IMR-90 (cell line): ENCODE results near the gene RAD51B. TPM values are rescaled to one million over a fixed set of nuclear protein-coding genes. Genes with fewer than 3 reads are reported as not detected.

Experiments used
- ATAC-seq: fragments of 200-7000 bp; cut with Tn5 transposase; 2 replicates; pipeline ENCODE4 v1.9.1; 2020; ENCODE audit warnings: low read depth, mild to moderate bottlenecking, moderate library complexity
- BruUV-seq: library from RNA; stranded (reverse); fragments of 400-500 nt; replicated peaks from 2 replicates; lab custom pipeline; 2021; lab: Mats Ljungman, UMichigan
- CTCF ChIA-PET: fragments of 300-600 bp; formaldehyde crosslinking; extraction: SDS; loops from one replicate; lab custom pipeline; 2021; ENCODE audit warnings: antibody characterized with exemption; lab: Yijun Ruan, JAX
- POLR2A ChIA-PET: fragments of 300-600 bp; sonication (Branson Sonifier 250); formaldehyde crosslinking; loops from one replicate; lab custom pipeline; 2022; ENCODE audit warnings: antibody characterized with exemption; ENCODE audit not compliant: unreplicated experiment; lab: Charles Lee
- DNase-seq: peaks from one replicate; pipeline ENCODE4 v3.0.0; 2013
- H2AFZ ChIP-seq: replicated peaks from 2 replicates; pipeline ENCODE3; 2013; ENCODE audit warnings: low read length, mild to moderate bottlenecking; ENCODE audit not compliant: poor library complexity
- H2AK5ac ChIP-seq: 2 replicates; pipeline ENCODE4 v1.6.1; 2013; ENCODE audit warnings: low read depth, low read length, inconsistent platforms
- H2AK9ac ChIP-seq: replicated peaks from 2 replicates; pipeline ENCODE3; 2013; ENCODE audit warnings: mild to moderate bottlenecking, low read depth, low read length, moderate library complexity; ENCODE audit not compliant: poor library complexity
- H2BK120ac ChIP-seq: 2 replicates; pipeline ENCODE4 v1.6.1; 2013; ENCODE audit warnings: low read depth, low read length, inconsistent platforms
- H2BK15ac ChIP-seq: 3 replicates; pipeline ENCODE4 v1.6.1; 2013; ENCODE audit warnings: low read depth, low read length, inconsistent platforms
- H2BK20ac ChIP-seq: 2 replicates; pipeline ENCODE4 v1.6.1; 2013; ENCODE audit warnings: low read depth, mild to moderate bottlenecking, inconsistent platforms, low read length, moderate library complexity
- H2BK5ac ChIP-seq: 2 replicates; pipeline ENCODE4 v1.6.1; 2013; ENCODE audit warnings: mild to moderate bottlenecking, low read depth, low read length, inconsistent platforms; ENCODE audit not compliant: poor library complexity, severe bottlenecking
- H3K14ac ChIP-seq: replicated peaks from 2 replicates; pipeline ENCODE4 v1.6.1; 2013; ENCODE audit warnings: low read depth, low read length, inconsistent platforms
- H3K18ac ChIP-seq: 2 replicates; pipeline ENCODE4 v1.6.1; 2013; ENCODE audit warnings: low read depth, low read length, control low read depth
- H3K23ac ChIP-seq: 2 replicates; pipeline ENCODE4 v1.6.1; 2013; ENCODE audit warnings: low read depth, low read length, inconsistent platforms
- H3K27ac ChIP-seq: 2 replicates; pipeline ENCODE4 v1.5.1; 2013; ENCODE audit warnings: mild to moderate bottlenecking, control low read depth, low read length; ENCODE audit not compliant: insufficient read depth
- H3K27me3 ChIP-seq: 2 replicates; pipeline ENCODE4 v1.6.1; 2013; ENCODE audit warnings: low read length; ENCODE audit not compliant: control insufficient read depth, insufficient read depth
- H3K36me3 ChIP-seq: 2 replicates; pipeline ENCODE4 v1.6.1; 2013; ENCODE audit warnings: low read length, mixed read lengths; ENCODE audit not compliant: control insufficient read depth, insufficient read depth
- H3K4ac ChIP-seq: 2 replicates; pipeline ENCODE4 v1.6.1; 2013; ENCODE audit warnings: low read depth, low read length, inconsistent platforms
- H3K4me1 ChIP-seq: 2 replicates; pipeline ENCODE4 v1.6.1; 2013; ENCODE audit warnings: low read length, mixed read lengths; ENCODE audit not compliant: control insufficient read depth, insufficient read depth
- H3K4me2 ChIP-seq: 2 replicates; pipeline ENCODE4 v1.6.1; 2013; ENCODE audit warnings: low read depth, mild to moderate bottlenecking, control low read depth, low read length, moderate library complexity
- H3K4me3 ChIP-seq: 2 replicates; pipeline ENCODE4 v1.5.1; 2013; ENCODE audit warnings: low read depth, mild to moderate bottlenecking, control low read depth, low read length, moderate library complexity; ENCODE audit not compliant: insufficient read depth
- H3K56ac ChIP-seq: 2 replicates; pipeline ENCODE4 v1.6.1; 2013; ENCODE audit warnings: low read length, inconsistent platforms; ENCODE audit not compliant: insufficient read depth; ENCODE audit errors: extremely low read depth
- H3K79me1 ChIP-seq, 2 experiments: 2 replicates each; pipeline ENCODE4 v1.6.1; 2013; ENCODE audit warnings: low read length in 2 of 2, inconsistent platforms in 1 of 2, low read depth in 1 of 2
- H3K9ac ChIP-seq: 2 replicates; pipeline ENCODE4 v1.6.1; 2013; ENCODE audit warnings: low read depth, low read length, control low read depth
- H3K9me1 ChIP-seq: 2 replicates; pipeline ENCODE4 v1.6.1; 2013; ENCODE audit warnings: low read length, inconsistent platforms; ENCODE audit not compliant: insufficient read depth
- H3K9me3 ChIP-seq: 2 replicates; pipeline ENCODE4 v1.6.1; 2013; ENCODE audit warnings: low read length; ENCODE audit not compliant: control insufficient read depth, insufficient read depth
- H4K20me1 ChIP-seq: 2 replicates; pipeline ENCODE4 v1.6.1; 2013; ENCODE audit warnings: low read length, inconsistent platforms; ENCODE audit not compliant: insufficient read depth
- H4K5ac ChIP-seq: 2 replicates; pipeline ENCODE4 v1.6.1; 2013; ENCODE audit warnings: mild to moderate bottlenecking, low read depth, low read length, control low read depth
- H4K8ac ChIP-seq, 2 experiments: 2 replicates each; pipeline ENCODE4 v1.6.1; 2013; ENCODE audit warnings: low read depth in 2 of 2, low read length in 2 of 2, control low read depth in 1 of 2, inconsistent platforms in 1 of 2
- H4K91ac ChIP-seq: 2 replicates; pipeline ENCODE4 v1.6.1; 2013; ENCODE audit warnings: low read depth, low read length, inconsistent platforms; ENCODE audit not compliant: insufficient read depth
- BHLHE40 ChIP-seq: fragments of 150-350 bp; IDR thresholded peaks from 2 replicates; pipeline ENCODE4 v1.6.1; 2016; ENCODE audit warnings: mild to moderate bottlenecking, low read depth, low read length
- CEBPB ChIP-seq: IDR thresholded peaks from 2 replicates; pipeline ENCODE4 v1.6.1; 2012; ENCODE audit warnings: low read depth, low read length, improper control_type of control experiment
- CHD1 ChIP-seq: IDR thresholded peaks from 2 replicates; pipeline ENCODE4 v1.6.1; 2012; ENCODE audit warnings: low read depth, low read length, improper control_type of control experiment
- FOS ChIP-seq: fragments of 150-350 bp; IDR thresholded peaks from 2 replicates; pipeline ENCODE4 v1.6.1; 2016; ENCODE audit warnings: low read depth, low read length
- MAFK ChIP-seq: IDR thresholded peaks from 2 replicates; pipeline ENCODE4 v1.6.1; 2012; ENCODE audit warnings: low read depth, low read length, improper control_type of control experiment
- MAZ ChIP-seq: IDR thresholded peaks from 2 replicates; pipeline ENCODE4 v1.6.1; 2012; ENCODE audit warnings: low read depth, mild to moderate bottlenecking, low read length, improper control_type of control experiment, moderate library complexity, borderline replicate concordance
- MXI1 ChIP-seq: IDR thresholded peaks from 2 replicates; pipeline ENCODE4 v1.6.1; 2012; ENCODE audit warnings: low read depth, mild to moderate bottlenecking, low read length, moderate library complexity, borderline replicate concordance
- NFE2L2 ChIP-seq: fragments of 150-350 bp; IDR thresholded peaks from 2 replicates; pipeline ENCODE4 v1.6.1; 2016; ENCODE audit warnings: low read depth, mild to moderate bottlenecking, low read length
- POLR2A ChIP-seq: IDR thresholded peaks from 2 replicates; pipeline ENCODE4 v1.6.1; 2012; ENCODE audit warnings: mild to moderate bottlenecking, low read depth, low read length
- RAD21 ChIP-seq: IDR thresholded peaks from 2 replicates; pipeline ENCODE4 v1.6.1; 2012; ENCODE audit warnings: low read length, improper control_type of control experiment
- RCOR1 ChIP-seq: IDR thresholded peaks from 2 replicates; pipeline ENCODE4 v1.6.1; 2012; ENCODE audit warnings: mild to moderate bottlenecking, low read length, improper control_type of control experiment; ENCODE audit not compliant: insufficient replicate concordance
- RFX5 ChIP-seq: IDR thresholded peaks from 2 replicates; pipeline ENCODE4 v1.8.0; 2012; ENCODE audit warnings: low read depth, mild to moderate bottlenecking, low read length, moderate library complexity
- SMC3 ChIP-seq: fragments of 150-350 bp; IDR thresholded peaks from 2 replicates; pipeline ENCODE4 v1.6.1; 2016; ENCODE audit warnings: low read depth, mild to moderate bottlenecking, antibody characterized with exemption, low read length, moderate library complexity
- WGBS, 2 experiments: methylation state at CpG; one replicate each; pipeline versions ENCODE4 v1.1.5 to v1.1.7; 2013; ENCODE audit warnings: missing lambda C conversion rate in 2 of 2; ENCODE audit not compliant: insufficient read length in 1 of 2; ENCODE audit errors: extremely low coverage in 2 of 2; 5-methylcytosine and 5-hydroxymethylcytosine counted together
- dilution Hi-C: fragments of 300-500 bp; cut with HindIII; formaldehyde crosslinking; loops from one replicate; pipeline ENCODE4 v1.14.3; 2018; ENCODE audit warnings: low sequenced_read_pairs; ENCODE audit not compliant: unreplicated experiment
- in situ Hi-C: fragments of 300-500 bp; cut with MboI; formaldehyde crosslinking; loops from 3 replicates; pipeline ENCODE4 v1.14.3; 2019; ENCODE audit warnings: low sequenced_read_pairs, inconsistent platforms, mixed read lengths
- intact Hi-C: fragments of 100-400 bp; cut with micrococcal nuclease; formaldehyde crosslinking; loops from 2 replicates; pipeline ENCODE4 v1.10.0; 2022
- polyA plus RNA-seq, 3 experiments: library from polyadenylated mRNA; depleted of rRNA; stranded (reverse); fragments of >200 nt; gene quantifications; 2 replicates each; pipeline ENCODE4 v1.2.3, GENCODE V29; 2012; ENCODE audit warnings: low replicate concordance in 1 of 3
- total RNA-seq: library from RNA; depleted of rRNA; stranded (reverse); fragments of >200 nt; gene quantifications from 2 replicates; pipeline ENCODE4 v1.2.3, GENCODE V29; 2012
- TF ChIP-seq, protein P1 (sequence below): conservative IDR thresholded peaks from 2 replicates; pipeline ENCODE4 v1.5.1; 2012; ENCODE audit warnings: mild to moderate bottlenecking, low read depth, low read length, improper control_type of control experiment
- TF ChIP-seq, protein P2 (sequence below): fragments of 150-350 bp; IDR thresholded peaks from 2 replicates; pipeline ENCODE4 v1.6.1; 2016; ENCODE audit warnings: low read depth, mild to moderate bottlenecking, low read length, moderate library complexity, borderline replicate concordance
- TF ChIP-seq, protein P3 (sequence below): fragments of 150-350 bp; IDR thresholded peaks from 2 replicates; pipeline ENCODE4 v1.6.1; 2017; ENCODE audit warnings: mild to moderate bottlenecking, antibody characterized with exemption, low read length, low read depth

RAD51B gene
- total and polyA plus RNA-seq, 2 of the 4 experiments (the other 2 are of a cell fraction) = 5.1 to 18.8 TPM

DNA sequence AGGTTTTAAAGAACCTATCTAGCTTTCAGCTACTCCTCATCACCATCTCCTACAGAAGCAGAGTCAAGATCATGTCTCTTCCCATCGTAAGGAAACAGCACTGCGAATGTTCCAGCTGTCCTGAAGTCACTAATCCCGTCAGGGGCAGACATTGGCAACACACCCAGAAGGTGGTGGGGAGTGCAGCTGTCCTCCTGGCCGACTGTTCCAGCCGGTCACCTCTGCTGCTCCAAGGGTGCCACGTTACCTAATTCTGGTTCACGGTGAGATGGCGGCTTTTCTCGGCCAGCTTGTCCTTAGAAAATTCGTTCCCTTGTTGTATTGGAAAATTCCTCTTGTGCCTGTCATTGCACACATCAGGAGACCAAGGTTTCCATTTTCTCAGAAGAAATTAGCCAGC lies 777.1 kb downstream of the RAD51B start:
- intact Hi-C loops (loop anchor here (5.0 kb wide), 2 partner anchors 191 to 349 kb away; no protein-coding TSS in a partner anchor), dilution Hi-C loops (no loop called here), in situ Hi-C loops (no loop called here)
- Histone ChIP-seq H2AK9ac (no peak overlapping the region), H3K27ac (no peak overlapping the region), H3K9me3 (no peaks in the 10 kb centered on the region), H4K8ac (0 out of 4 replicates have a peak overlapping the region, but pooled peaks of 1 of the 2 experiments have one; percentile 1), H3K4ac (peak overlapping the region; percentile 49), H2BK5ac (peak overlapping the region; percentile 43), H2AFZ (no peak overlapping the region), H4K5ac (no peak overlapping the region), H3K56ac (no peak overlapping the region), H2AK5ac (peak overlapping the region; percentile 83), H4K20me1 (no peaks in the 10 kb centered on the region; the same call in 1 of the 2 replicates), H3K27me3 (no peaks in the 10 kb centered on the region), H2BK120ac (peak overlapping the region; percentile 68), H3K18ac (peak overlapping the region; percentile 56; the same call in 1 of the 2 replicates), H3K36me3 (no peaks in the 10 kb centered on the region), H3K4me1 (peaks cover 30% of the 10 kb centered on the region), H3K9ac (no peak overlapping the region), H3K4me2 (no peak overlapping the region), H2BK20ac (peak overlapping the region; percentile 44), H3K4me3 (no peak overlapping the region), H4K91ac (peak overlapping the region; percentile 26), H3K14ac (0 out of 2 replicates have a peak overlapping the region, but pooled peaks have one; percentile 46), H3K9me1 (peaks cover 37% of the 10 kb centered on the region), H2BK15ac (peak overlapping the region; percentile 61; the same call in 2 of the 3 replicates), H3K79me1 (no peaks in the 10 kb centered on the region; a peak in 1 of 4 replicates), H3K23ac (no peak overlapping the region)
- DNase-seq (no peak), ATAC-seq (no peak)
- ChIA-PET CTCF (no interaction called here), POLR2A (no interaction called here)
- TF ChIP-seq CEBPB (no peak), SMC3 (no peak), FOS (no peak), CHD1 (no peak), MAFK (no peak), RAD21 (no peak), MAZ (no peak), RFX5 (no peak), RCOR1 (no peak), MXI1 (no peak), POLR2A (no peak), BHLHE40 (no peak), NFE2L2 (no peak)
- TF ChIP-seq, protein P1, sequence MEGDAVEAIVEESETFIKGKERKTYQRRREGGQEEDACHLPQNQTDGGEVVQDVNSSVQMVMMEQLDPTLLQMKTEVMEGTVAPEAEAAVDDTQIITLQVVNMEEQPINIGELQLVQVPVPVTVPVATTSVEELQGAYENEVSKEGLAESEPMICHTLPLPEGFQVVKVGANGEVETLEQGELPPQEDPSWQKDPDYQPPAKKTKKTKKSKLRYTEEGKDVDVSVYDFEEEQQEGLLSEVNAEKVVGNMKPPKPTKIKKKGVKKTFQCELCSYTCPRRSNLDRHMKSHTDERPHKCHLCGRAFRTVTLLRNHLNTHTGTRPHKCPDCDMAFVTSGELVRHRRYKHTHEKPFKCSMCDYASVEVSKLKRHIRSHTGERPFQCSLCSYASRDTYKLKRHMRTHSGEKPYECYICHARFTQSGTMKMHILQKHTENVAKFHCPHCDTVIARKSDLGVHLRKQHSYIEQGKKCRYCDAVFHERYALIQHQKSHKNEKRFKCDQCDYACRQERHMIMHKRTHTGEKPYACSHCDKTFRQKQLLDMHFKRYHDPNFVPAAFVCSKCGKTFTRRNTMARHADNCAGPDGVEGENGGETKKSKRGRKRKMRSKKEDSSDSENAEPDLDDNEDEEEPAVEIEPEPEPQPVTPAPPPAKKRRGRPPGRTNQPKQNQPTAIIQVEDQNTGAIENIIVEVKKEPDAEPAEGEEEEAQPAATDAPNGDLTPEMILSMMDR = no peak
- TF ChIP-seq, protein P2, sequence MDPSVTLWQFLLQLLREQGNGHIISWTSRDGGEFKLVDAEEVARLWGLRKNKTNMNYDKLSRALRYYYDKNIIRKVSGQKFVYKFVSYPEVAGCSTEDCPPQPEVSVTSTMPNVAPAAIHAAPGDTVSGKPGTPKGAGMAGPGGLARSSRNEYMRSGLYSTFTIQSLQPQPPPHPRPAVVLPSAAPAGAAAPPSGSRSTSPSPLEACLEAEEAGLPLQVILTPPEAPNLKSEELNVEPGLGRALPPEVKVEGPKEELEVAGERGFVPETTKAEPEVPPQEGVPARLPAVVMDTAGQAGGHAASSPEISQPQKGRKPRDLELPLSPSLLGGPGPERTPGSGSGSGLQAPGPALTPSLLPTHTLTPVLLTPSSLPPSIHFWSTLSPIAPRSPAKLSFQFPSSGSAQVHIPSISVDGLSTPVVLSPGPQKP = no peak
- TF ChIP-seq, protein P3, sequence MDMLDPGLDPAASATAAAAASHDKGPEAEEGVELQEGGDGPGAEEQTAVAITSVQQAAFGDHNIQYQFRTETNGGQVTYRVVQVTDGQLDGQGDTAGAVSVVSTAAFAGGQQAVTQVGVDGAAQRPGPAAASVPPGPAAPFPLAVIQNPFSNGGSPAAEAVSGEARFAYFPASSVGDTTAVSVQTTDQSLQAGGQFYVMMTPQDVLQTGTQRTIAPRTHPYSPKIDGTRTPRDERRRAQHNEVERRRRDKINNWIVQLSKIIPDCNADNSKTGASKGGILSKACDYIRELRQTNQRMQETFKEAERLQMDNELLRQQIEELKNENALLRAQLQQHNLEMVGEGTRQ = no peak
- no TSS peak for BruUV-seq
- WGBS, 2 experiments = 77% methylated on average over 3 of the region's 10 CpGs; no CpG with 5 or more reads in 1 of the 2 experiments
